ENCODE measurements around the gene COL18A1.

Gene COL18A1

DNA sequence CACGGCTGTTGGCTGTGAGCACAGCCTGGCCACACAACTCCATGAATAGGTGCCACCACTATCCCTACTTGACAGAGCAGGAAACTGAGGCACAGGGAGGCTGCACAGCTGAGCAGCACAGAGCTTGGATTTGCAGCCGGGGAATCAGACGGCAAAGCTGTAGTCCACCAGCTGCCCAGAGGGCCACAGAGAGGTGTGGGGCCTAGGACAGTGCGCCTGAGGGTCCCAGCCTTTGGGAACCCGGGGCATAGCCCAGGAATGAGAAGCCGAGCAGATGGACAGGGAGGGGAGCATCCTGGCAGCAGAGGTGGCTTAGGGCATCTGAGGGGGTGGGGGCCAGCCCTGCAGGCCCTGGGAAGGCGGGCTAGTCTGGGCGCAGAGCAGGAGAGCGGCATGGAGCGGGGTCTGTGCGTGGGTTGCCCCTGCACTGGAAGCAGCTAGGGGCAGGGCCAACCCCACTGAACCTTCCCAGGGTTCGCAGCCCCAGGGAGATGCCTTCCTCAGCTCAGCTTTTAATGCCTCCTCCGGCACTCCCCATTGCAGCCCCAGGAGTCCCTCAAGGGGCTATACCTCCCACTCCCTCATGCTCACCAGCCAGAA lies 46.2 kb upstream of the COL18A1 start:
- Histone ChIP-seq H3K9me3 (ENCODE audit: insufficient read depth, low read length, severe bottlenecking) (no peaks in the 10 kb centered on the region), H3K27me3 (ENCODE audit: insufficient read depth, low read length, poor library complexity) (peaks cover 12% of the 10 kb centered on the region), H3K4me2 (ENCODE audit: insufficient read depth, low read length) (no peak overlapping the region), H3K36me3 (ENCODE audit: insufficient read depth, low read length) (no peaks in the 10 kb centered on the region), H3K4me3 (ENCODE audit: low read depth in 1 of 2, low read length in 2 of 2) (no peak overlapping the region), H4K20me1 (ENCODE audit: insufficient read depth, low read length) (peaks cover 5% of the 10 kb centered on the region; the same call in 1 of the 2 replicates), H3K9ac (ENCODE audit: low read depth, low read length) (no peak overlapping the region), H3K4me1 (ENCODE audit: insufficient read depth, low read length) (no peaks in the 10 kb centered on the region), H3K27ac (ENCODE audit: low read length) (no peak overlapping the region), H3K79me2 (ENCODE audit: insufficient read depth, low read length) (no peaks in the 10 kb centered on the region), H2AFZ (ENCODE audit: low read depth, low read length) (no peak overlapping the region)
- ATAC-seq (ENCODE audit: insufficient read depth, low read depth) (no peak), DNase-seq (no peak)
- no peak for TF ChIP-seq EZH2 (IDR thresholded peaks at IDR 0.05; ENCODE audit: borderline replicate concordance, low read depth, low read length, severe bottlenecking)
- TF ChIP-seq, protein P1, sequence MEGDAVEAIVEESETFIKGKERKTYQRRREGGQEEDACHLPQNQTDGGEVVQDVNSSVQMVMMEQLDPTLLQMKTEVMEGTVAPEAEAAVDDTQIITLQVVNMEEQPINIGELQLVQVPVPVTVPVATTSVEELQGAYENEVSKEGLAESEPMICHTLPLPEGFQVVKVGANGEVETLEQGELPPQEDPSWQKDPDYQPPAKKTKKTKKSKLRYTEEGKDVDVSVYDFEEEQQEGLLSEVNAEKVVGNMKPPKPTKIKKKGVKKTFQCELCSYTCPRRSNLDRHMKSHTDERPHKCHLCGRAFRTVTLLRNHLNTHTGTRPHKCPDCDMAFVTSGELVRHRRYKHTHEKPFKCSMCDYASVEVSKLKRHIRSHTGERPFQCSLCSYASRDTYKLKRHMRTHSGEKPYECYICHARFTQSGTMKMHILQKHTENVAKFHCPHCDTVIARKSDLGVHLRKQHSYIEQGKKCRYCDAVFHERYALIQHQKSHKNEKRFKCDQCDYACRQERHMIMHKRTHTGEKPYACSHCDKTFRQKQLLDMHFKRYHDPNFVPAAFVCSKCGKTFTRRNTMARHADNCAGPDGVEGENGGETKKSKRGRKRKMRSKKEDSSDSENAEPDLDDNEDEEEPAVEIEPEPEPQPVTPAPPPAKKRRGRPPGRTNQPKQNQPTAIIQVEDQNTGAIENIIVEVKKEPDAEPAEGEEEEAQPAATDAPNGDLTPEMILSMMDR (IDR thresholded peaks at IDR 0.05; ENCODE audit: borderline replicate concordance, extremely low read depth, low read length, poor library complexity, severe bottlenecking) = no peak

GRCh38 chr21:45359451-45360217 lies 45.3 kb upstream of the COL18A1 start:
- Histone ChIP-seq H3K36me3 (ENCODE audit: insufficient read depth, low read length) (no peaks in the 10 kb centered on the region), H2AFZ (ENCODE audit: low read depth, low read length) (no peak overlapping the region), H3K9me3 (ENCODE audit: insufficient read depth, low read length, severe bottlenecking) (no peaks in the 10 kb centered on the region), H3K4me1 (ENCODE audit: insufficient read depth, low read length) (no peaks in the 10 kb centered on the region), H3K27ac (ENCODE audit: low read length) (no peak overlapping the region), H3K4me2 (ENCODE audit: insufficient read depth, low read length) (no peak overlapping the region), H3K4me3 (ENCODE audit: low read depth in 1 of 2, low read length in 2 of 2) (no peak overlapping the region), H3K79me2 (ENCODE audit: insufficient read depth, low read length) (no peaks in the 10 kb centered on the region), H4K20me1 (ENCODE audit: insufficient read depth, low read length) (peaks cover 4% of the 10 kb centered on the region), H3K9ac (ENCODE audit: low read depth, low read length) (no peak overlapping the region), H3K27me3 (ENCODE audit: insufficient read depth, low read length, poor library complexity) (peaks cover 12% of the 10 kb centered on the region)
- DNase-seq = no peak
- no peak for ATAC-seq (ENCODE audit: insufficient read depth, low read depth)
- TF ChIP-seq, protein P1 (IDR thresholded peaks at IDR 0.05; ENCODE audit: borderline replicate concordance, extremely low read depth, low read length, poor library complexity, severe bottlenecking) = no peak
- TF ChIP-seq EZH2 (IDR thresholded peaks at IDR 0.05; ENCODE audit: borderline replicate concordance, low read depth, low read length, severe bottlenecking) = no peak

DNA sequence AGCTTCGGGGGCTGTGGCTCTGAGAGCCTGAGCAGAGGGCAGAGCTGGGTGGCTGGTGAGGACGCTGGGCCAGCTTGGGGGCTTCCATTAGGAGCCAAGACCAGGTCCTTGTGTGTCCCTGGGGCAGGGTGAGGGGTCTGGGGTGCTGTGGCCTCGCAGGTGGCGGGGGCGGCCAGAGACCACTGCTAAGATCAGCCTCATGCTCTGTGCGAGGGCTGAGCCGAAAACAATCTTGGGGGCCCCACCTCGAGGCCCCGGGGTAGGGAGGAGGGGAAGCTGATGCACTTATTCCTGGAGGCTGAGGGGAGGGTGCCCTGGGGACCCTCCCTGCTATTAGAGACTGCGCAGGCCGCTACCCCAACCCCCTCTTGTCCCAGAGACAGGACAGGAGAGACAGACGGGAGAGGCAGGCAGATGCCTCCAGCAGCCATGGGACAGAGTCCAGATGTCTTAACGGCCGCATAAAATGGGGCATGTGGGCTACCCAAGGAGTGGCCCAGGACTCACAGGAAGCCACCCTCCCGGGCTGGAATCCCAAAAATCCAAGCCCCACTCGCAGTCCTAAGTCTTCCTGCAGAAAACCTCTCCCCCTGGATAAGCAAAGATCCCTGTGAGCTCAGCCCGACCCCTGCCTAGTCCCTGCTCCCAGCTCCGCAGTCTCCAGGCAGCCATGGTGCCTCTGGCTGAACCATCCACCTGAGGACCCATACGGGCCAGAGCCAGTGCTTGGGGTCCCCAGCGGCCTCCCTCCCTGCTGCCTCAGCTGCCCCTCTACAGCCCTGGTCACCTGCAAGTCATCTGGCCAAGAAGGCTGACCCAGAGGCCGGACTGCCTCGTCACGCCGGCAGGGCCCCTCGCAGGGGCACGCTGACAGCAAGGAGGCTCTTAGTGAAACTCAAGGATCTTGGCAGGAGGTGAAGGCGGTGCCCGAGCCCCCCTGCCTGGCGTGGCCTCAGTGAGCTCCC lies 43.6 kb upstream of the COL18A1 start:
- H3K4me1 ChIP-seq (ENCODE audit: insufficient read depth, low read length) = no peaks in the 10 kb centered on the region
- no peak overlapping the region for H3K4me2 ChIP-seq (ENCODE audit: insufficient read depth, low read length)

More for the DNA sequence above, 43.6 kb upstream of the COL18A1 start:
- no peaks in the 10 kb centered on the region for H3K79me2 ChIP-seq (ENCODE audit: insufficient read depth, low read length)
- no peak overlapping the region for H3K9ac ChIP-seq (ENCODE audit: low read depth, low read length)
- H3K4me3 ChIP-seq (ENCODE audit: low read depth in 1 of 2, low read length in 2 of 2) = no peak overlapping the region
- DNase-seq (no peak), ATAC-seq (ENCODE audit: insufficient read depth, low read depth) (no peak)
- TF ChIP-seq EZH2 (IDR thresholded peaks at IDR 0.05; ENCODE audit: borderline replicate concordance, low read depth, low read length, severe bottlenecking) = no peak
- TF ChIP-seq, protein P1 (IDR thresholded peaks at IDR 0.05; ENCODE audit: borderline replicate concordance, extremely low read depth, low read length, poor library complexity, severe bottlenecking) = no peak
- no peaks in the 10 kb centered on the region for H3K9me3 ChIP-seq (ENCODE audit: insufficient read depth, low read length, severe bottlenecking)
- H2AFZ ChIP-seq (ENCODE audit: low read depth, low read length) = no peak overlapping the region
- H3K27me3 ChIP-seq (ENCODE audit: insufficient read depth, low read length, poor library complexity) = peaks cover 4% of the 10 kb centered on the region
- no peaks in the 10 kb centered on the region for H3K36me3 ChIP-seq (ENCODE audit: insufficient read depth, low read length)
- no peak overlapping the region for H3K27ac ChIP-seq (ENCODE audit: low read length)
- H4K20me1 ChIP-seq (ENCODE audit: insufficient read depth, low read length) = peaks cover 4% of the 10 kb centered on the region
